Medulla oblongata (tissue), 1 donor: ENCODE results near the gene SLC22A23.

Experiments
- DNase-seq: peaks from one replicate; pipeline ENCODE4 v3.0.0-alpha.2; 2015; ENCODE audit errors: extremely low spot score

The SLC22A23 gene

DNA sequence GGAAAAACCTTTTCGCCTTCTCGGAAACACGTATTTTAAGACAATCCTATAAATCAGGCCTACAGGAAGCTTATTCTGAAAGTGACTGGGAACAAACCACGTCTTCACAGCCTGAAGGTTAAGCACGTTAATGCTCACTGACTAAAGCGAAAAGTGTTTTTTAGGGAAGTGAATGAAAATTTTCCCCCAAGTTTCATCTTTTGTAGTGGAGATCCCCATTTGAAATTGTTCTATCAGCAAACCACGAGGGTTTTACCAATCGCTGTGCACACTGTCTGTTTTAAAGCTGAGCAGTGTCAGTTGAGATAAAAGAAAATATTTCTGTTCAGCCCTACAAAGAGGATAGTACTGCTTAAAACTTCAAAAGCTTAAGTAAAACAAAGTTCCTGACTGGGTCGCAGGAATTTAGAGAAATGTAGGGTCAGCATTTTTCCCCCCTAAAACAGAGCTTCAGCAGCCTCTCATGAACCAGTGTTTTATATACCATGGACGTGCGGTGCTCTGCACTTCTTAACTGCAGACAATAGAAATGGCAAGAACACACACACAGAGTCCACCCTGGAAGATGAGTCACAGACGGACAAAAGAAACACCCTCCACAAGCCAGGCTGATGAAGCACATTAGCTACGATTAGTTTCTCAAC lies 34.9 kb downstream of the SLC22A23 start:
- DNase-seq = no peak

DNA sequence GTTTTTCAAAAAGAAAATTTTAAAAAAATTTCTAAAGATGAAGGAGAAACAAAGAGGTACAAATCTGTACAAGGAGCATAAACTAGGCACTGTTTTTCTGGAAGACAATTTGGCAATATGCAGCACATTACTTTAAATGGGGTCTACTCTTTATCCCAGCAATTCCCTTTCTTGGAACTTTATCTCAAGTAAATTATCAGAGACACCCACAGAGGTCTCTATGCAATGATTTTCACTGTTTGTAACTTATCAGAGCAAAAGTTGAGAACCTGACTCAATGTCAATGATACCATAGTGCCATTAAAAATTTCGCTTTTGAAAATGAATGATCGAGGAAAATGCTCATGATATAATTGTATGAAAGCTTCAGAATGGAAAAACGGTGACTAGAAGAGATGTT lies 35.7 kb downstream of the SLC22A23 start:
- no peak for DNase-seq

DNA sequence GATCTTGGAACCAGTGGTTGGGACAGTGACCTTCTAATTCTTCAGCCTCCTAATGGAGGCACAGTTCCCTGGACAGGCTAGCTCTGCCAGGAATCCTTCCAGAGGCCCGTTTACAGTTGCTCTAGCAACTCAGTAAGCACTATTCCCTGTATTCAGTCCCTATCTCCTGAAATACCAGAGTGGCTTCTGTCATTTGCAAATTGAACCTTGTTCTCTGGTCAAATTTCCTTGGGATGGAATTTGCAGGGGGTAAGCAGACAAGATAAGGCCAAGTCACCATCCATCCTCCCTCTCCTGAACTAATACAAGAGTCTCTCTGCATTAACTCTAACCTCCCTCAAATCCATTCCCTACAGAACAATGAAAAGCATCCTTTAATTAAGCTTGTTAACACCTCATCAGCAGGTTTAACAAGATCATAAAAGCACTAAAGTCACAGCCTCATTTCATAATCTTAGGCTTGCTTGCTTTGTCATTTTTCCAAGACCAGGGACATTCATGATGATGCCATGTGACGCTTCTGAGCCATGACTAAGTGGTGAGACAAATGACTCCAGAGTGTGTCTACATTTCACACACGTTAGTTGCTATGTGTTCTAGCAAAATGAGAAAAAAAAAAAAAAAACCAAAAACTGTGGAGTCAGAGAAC lies 37.1 kb downstream of the SLC22A23 start:
- DNase-seq = no peak

DNA sequence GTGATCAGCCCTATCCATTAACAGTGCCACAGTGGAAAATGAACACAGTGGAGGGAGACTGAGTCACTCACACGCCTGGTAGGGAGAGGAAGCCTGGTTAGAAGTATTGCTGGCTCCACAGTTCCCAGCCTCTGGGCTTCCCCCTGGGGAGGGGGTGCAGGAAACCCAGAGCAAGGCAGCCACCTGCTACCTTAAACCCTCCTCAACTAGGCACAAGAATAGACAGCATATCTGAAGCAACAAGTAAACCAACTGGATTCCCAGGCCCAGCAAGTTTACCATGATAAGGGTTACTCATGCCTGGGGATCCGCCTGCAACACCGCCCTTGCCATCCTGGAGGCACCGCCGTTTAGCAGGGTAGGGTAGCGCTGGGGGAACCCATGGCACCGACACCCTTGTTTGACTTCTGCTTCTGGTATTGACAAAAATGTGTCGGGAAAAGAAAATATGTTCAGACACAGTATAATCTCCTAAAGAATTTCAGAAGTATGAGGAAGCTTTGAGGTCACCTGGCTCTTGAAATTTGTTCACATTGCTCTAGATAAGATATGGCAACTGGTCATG lies 38.3 kb downstream of the SLC22A23 start:
- no peak for DNase-seq

DNA sequence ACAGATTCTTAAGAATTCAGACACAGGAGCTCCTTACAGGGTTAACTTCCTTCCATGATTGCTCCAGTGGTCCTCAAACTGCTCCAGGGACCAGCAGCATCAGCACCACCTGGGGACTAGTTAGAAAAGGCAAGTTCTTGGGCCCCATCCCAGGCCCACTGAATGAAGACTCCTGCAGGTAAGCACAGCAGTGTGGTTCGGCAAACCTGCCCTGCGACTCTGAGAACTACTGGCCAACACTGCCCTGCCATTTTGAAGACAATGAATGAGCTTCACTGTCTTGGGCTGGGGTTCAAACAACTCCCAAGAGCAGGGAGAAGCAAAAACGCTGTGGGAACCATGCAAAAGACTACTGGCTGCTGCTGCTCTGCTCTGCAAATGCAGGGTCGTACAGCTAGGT lies 39.4 kb downstream of the SLC22A23 start:
- no peak for DNase-seq

DNA sequence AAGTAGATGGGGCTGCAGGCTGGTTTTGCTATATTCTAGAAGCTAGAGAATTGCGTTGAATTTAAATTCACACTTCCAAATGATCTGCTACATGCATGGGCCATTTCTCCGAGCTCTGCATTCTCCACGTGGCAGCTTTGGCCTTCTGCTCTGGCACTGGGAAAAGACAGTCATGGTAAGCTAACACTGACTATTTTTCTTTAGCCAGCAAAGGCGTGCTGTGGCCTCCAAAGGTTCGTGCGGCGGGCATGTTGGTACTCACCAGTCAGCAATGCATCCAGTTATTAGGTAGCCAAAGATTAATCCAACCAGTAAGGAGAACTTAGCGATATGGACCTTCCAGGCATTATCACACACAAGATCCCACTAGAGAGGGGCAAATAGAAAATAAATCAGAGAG lies 41.4 kb downstream of the SLC22A23 start:
- DNase-seq = no peak

DNA sequence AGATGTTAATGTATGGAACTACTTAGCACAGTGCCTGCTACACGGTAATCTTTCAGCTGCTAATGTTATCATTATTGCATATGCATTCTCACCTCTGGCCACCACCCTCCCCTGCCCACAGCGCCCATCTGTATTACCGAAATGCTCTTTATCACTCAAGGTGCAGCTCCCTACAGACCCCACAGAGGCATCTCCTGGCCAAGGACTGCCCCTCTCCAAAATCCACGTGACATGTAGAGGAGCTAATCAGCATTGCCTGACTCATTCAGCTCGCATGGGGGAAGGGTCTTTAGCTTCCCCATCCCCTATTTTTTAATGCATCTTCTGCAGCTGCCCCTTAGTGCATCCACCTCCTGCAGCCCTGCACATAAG lies 41.8 kb downstream of the SLC22A23 start:
- DNase-seq = no peak

DNA sequence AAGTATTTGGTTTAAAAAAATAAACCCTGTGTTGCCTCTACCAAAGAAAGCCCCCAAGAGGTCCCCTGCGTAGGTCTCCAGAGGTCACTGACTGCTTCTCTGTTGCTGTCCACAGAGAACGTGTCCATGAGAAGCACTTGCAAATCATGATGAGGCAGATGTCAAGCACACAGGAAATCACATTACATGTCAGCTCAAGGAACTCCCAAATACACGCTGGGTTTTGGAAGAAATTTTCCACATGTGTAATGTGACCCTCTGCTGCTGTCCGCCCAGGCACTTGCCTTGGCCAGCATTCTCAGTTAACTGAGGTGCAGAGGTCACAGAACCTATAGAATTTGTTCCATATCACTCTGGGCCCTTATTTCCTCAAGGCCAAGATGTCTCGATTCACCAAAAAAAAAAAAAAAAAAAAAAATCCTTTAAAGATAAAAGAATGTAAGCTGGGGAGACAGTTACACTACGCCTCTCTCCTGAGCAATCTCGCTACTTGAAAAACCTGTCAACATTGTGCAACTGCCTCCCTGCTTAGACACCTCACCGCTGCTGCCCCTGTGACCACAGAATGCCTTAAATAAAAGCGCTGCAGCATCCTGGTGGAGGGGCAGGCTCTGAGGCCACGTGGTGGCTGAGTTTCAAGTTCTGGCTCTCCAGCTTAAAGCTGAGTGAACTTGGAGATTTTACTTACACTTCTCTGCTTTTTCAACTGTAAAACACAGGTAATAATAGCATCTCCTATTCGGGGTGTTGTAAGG lies 42.3 kb downstream of the SLC22A23 start:
- no peak for DNase-seq

DNA sequence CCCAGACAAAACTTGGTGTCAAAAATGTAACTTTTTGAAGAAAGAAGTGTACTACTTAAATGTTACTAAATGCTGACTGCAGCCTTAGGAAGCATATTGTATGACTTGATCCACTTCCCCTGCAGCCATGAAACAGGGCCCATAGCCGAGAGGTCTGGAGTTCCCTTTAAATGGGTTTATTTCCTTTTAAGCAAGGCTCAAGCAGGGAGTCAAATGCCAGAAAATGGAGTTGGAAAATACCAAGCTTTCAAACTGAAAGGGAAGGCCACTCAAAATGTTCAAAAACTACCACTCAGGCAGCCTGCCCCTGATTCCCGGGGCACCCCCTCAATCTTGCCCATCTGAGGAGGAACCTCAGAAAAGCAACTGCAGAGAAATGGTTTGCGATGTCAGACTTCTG lies 43.3 kb downstream of the SLC22A23 start:
- DNase-seq = no peak

DNA sequence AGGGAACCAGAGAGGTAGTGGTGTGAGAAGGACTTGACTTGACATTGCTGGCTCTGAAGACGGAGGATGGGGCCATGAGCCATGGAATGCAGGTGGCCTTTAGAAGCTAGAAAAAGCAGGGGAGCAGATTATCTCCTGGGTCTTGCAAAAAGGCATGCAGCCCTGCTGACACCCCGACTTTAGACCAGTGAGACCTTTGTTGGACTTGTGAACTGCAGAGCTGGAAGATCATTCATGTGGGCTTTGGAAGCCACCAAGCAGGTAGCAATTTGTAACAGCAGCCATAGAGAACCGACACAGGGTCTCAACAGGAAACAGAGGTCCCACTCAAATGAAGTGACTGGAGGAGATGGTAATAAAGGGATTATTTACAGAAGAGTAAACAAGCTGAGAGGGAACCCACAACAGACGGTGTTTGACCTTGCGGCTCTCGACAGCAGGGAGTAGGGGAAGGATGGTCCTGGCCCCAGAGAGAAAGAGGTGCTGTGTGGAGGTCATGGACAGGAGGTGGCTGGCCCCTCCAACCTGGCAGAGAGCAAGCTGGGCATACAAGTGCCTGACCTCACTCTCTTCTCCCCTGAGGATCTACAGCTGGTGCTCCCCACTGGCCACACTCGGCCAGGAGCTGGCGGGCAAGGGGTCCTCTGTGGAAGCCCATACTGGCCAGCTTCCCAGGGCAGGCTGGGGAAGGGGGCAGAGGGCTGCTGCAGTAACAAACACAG lies 43.9 kb downstream of the SLC22A23 start:
- DNase-seq = no peak

DNA sequence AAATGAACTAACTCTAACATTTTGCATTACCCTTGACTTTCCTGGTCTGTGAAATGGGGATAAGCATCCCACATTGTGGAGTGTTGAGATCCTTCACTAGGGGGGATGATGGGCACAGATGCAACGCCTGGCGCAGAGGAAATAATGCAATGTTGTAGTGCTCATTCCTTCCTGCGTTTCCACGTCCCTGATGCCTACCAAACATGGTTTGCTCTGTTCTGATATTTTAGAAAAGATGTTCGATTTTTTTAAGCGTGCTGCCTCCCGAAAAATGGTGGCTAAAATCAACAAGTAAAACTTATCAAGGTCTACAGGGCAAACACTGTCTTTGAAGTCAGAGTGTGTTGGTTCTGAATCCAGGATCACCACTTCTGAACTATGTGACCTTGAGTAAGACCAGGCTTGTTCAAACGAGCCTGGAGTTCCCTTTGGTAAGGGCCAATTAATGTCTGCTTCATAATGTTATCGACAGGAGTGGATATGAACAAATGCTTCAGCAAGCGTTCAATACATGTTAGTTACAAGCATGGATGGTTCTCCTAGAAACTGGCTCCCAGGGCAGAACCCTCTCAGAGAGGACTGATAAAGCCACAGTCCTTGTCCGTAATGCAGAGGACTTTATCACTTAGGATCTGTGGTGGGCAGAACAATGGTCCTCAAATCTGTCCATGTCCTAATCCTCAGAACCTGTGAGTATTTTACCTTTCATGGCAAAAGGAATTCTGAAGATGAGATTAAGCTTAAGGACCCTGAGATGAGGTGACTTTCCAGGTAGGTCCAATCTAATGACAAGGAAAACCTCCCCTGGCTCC lies 44.7 kb downstream of the SLC22A23 start:
- no peak for DNase-seq

DNA sequence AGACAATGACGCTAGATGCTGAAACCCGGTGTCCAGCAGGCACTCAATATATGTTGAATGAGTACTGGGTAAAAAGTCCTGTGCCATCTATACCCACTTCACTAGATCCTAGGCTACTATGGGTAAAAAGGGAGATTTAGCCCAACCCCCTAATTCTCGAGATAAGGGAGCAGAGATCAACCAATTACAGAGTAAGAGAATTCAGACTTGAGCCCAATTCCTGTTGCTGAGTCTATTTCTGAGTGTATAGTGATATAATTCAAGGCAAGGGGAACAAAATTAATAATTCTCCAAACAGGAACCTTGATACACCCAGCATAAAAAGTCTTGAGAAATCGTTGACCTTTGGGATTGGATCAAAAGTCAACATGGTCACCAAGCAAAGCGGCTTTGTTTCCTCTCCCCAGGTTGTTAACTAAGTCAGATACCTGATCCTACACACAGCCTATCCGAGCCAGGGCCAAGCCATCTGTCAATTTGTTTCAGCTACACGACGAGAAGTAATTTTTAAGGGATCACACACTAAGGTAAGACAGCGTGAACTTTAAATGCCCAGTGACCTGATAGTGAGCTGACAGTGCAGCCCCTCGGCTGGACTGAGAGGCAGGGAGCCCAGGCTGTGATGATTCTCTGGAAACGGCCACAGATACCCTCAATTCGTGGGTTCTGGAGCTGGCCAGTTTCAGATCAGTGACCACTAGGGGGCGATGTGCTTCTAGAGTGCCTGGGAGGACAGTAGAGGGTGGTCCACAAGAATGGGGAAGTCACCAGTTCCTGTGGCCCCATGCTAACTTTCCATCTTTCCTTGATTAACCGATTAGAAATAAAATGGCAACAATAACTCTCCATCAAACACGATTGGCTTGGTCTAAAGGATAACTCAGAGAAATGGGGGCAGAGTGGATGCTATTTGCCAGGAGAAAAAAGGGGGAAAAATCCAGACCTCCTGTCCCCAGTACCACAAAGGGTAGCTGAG lies 46.2 kb downstream of the SLC22A23 start:
- DNase-seq = peak; percentile 85

DNA sequence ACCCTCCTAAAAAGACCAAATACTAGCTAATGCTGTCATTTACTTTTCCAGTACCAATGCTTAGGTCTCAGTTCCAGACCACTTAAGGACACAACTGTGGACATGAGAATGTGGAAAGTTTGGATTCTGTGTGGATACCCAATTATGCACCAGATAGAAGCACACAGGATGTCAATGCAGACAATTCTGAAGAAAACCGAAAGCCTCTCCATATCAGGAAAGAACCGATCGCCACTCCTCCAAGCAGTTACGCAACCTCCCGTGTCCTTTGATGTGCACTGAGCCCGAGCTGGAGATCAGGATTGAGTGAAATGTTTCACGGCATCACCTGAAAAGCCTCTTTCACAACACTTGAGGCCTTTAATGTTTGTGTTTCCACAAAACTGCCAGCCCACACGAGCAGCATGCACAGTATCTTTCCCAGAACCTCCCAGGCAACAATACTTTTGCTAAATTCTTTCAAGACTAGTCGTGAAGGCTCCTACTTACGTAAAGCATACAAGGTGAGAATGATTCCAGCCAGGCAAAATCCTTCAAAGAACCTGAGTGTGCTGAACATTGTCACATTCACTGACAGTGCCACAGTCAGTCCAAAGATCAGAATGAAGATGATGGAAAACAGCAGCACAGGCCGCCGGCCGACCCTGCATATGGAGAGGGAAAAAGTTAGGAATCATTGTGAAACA lies 47.0 kb downstream of the SLC22A23 start:
- no peak for DNase-seq

DNA sequence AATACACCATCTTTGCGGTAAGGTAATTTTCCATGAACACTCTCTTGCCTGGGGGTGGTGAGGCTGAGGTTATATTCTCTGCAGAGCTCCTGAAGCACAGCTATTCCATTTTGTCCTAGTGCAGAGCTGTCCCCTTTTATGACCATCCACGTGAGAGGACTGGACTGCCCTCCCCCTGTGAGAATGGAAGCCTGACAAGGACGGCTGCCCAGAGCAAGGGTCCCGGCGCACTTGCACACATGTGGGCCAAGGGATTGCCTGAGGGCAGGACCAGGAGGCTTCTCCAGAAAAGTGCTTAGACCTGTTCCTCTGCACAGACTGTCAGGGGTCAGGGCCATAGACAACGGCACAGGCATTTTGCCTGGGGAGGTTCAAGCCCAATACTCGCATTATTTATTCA lies 48.2 kb downstream of the SLC22A23 start:
- no peak for DNase-seq

DNA sequence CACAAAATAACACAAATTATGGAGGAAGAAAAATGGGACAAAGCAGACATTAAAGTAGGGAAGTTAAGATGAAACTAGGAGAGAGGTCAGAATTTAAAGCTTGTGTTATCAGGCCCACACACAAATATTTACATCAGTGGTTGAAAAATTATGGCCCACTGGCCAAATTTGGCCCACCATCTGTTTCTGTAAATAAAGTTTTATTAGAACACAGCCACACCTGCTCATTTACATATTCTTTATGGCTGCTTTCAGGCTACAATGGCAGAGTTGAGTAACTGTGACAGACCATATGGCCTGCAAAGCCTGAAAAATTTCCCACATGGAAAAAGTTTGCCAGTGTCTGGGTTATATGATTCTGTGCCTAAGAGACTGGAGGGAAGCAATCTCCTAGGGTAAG lies 49.0 kb downstream of the SLC22A23 start:
- no peak for DNase-seq

DNA sequence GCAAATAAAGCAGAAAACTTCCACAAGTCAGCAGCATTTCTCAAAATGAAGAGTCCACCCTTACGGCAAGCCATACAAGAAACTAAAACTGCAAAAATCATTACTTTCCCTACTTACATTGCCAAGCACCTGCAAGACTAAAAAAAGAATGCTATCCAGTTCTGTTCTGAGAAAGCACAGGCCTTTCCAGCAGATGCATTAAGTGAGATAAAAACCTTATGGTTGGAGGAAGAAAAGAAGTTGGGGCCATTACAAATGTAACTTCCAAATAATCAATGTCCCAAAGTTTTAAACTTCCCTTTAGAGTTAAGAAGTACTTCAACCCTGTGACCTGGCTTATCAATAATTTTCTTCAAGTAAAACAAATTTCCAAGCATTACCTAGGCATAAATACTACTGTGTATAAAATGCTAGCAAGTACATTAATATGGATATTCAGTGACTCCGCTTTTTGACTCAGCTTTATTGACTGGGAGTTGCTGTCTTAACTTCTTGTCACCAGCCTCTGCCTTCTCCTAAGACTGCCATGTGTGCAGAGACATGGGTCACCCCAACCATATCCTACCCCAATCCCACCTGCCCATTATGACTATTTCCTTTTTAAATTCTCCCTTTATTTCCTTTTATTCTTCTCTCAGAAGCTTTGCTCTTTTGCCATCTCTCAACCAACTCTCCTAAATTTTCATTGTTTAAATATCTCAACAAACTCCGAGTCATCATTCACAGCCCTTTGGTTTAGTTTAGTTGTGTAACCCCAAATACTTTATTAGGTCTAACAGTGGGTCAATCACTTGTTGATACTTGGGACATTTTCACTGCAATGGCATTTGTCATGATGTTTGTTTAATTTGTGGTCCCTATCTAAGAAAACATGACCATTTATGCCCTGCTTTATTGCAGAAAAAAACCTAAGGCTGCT lies 49.7 kb downstream of the SLC22A23 start:
- no peak for DNase-seq

DNA sequence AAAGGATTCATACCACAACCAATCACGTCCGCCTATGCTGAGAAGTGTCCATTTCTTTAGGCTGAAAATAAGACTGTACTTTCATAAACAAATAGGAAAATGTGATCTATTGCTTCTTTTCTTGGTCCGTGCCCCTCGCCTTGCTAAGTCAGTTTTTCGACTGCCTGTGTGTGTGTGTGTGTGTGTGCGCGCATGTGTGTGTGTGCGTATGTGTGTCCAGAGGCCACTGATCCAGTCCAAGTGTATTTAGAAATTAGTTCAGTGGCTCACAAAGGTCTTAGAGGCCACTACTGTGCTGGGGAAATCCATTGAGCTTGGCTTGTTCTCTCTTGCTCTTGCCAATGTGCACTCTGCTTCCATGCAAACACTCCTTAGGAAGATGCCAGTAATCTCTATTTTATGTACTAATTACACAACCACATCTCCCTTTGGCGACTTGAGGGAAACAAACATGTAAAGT lies 50.5 kb downstream of the SLC22A23 start:
- no peak for DNase-seq

DNA sequence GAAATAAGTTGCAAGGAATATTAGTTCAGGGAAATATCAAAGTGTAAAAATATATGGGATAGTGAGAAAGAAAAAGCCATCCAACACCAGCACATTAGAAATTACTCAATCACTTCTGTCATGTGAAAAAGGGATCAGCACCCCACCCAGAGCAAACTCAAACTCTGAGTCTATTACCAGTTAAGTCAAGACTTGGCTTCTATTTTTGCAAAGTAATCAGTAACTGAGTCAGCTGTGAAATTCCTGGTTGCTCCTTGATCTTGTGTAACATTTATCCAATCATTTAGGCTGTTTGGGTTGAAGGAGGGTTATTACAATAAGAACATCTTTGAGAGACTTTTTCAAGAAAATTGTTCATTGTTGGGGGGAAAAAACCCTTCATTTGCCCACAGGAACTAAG lies 51.2 kb downstream of the SLC22A23 start:
- DNase-seq = no peak
